Kidney (tissue), 14 donors: ENCODE results near the gene CTU1. TPM values are rescaled to one million over a fixed set of nuclear protein-coding genes. Genes with fewer than 3 reads are reported as not detected.
A peak's percentile ranks its signal among the peaks of the same experiment; 100 is the strongest.

Source experiments
- DNase-seq, 5 donors: peaks; one replicate each; pipeline ENCODE4 v3.0.0-alpha.2; 2013 to 2020
- FAIRE-seq: peaks from 2 replicates; lab custom pipeline; 2012; peaks lifted over from hg19 to GRCh38; lab: Jason Lieb, UNC
- H3K27ac ChIP-seq, 2 donors: one replicate each; pipeline ENCODE4 v1.7.0; 2013; ENCODE audit warnings: low read depth in 2 of 2, low read length in 2 of 2, inconsistent platforms in 1 of 2
- H3K27me3 ChIP-seq: one replicate; pipeline ENCODE4 v1.7.1; 2013; ENCODE audit warnings: low read length, inconsistent platforms; ENCODE audit not compliant: control insufficient read depth, insufficient read depth
- H3K36me3 ChIP-seq, 3 donors: one replicate each; pipeline versions ENCODE4 v1.7.0 to v1.7.1; 2013; ENCODE audit warnings: low read length in 3 of 3, control low read depth in 1 of 3, inconsistent platforms in 1 of 3; ENCODE audit not compliant: insufficient read depth in 3 of 3, control insufficient read depth in 2 of 3
- H3K4me1 ChIP-seq, 3 donors: one replicate each; pipeline versions ENCODE4 v1.7.0 to v1.7.1; 2013; ENCODE audit warnings: low read length in 3 of 3, inconsistent platforms in 1 of 3, low read depth in 1 of 3; ENCODE audit not compliant: control insufficient read depth in 2 of 3, insufficient read depth in 2 of 3
- H3K4me3 ChIP-seq, 3 donors: one replicate each; pipeline versions ENCODE4 v1.7.0 to v1.8.1; 2013; ENCODE audit warnings: low read length in 3 of 3, control low read depth in 1 of 3, inconsistent platforms in 1 of 3
- H3K9ac ChIP-seq, 3 donors: one replicate each; pipeline versions ENCODE4 v1.7.0 to v1.7.1; 2013; ENCODE audit warnings: low read length in 3 of 3, control low read depth in 1 of 3, inconsistent platforms in 1 of 3
- H3K9me3 ChIP-seq, 3 donors: one replicate each; pipeline versions ENCODE4 v1.7.0 to v1.7.1; 2013; ENCODE audit warnings: low read length in 3 of 3, control low read depth in 1 of 3, inconsistent platforms in 1 of 3; ENCODE audit not compliant: control insufficient read depth in 2 of 3, insufficient read depth in 1 of 3
- CTCF ChIP-seq: IDR thresholded peaks from 3 replicates; pipeline ENCODE4 v1.5.1; 2012; ENCODE audit warnings: mild to moderate bottlenecking, moderate library complexity, borderline replicate concordance; ENCODE audit not compliant: insufficient read depth; ENCODE audit errors: extremely low read depth
- intact Hi-C: fragments of 100-400 bp; cut with DNase I; formaldehyde crosslinking; loops from one replicate; pipeline ENCODE4 v1.11.1; 2022
- polyA plus RNA-seq: library from polyadenylated mRNA; stranded (reverse); fragments of 350-450 nt; fragmentation: Illumina TruSeq; extraction: RNeasy Lipid Tissue Mini Kit (QIAGEN cat#74804); gene quantifications from one replicate; pipeline ENCODE4 v1.2.3, GENCODE V29; 2014; ENCODE audit warnings: low read depth, low replicate concordance; ENCODE audit not compliant: insufficient read depth
- total RNA-seq: library from RNA; stranded (reverse); fragmentation: NEBNext Ultra II Directional; extraction: Animal tissue kit (Norgen Biotek cat#: 25700); gene quantifications from one replicate; pipeline ENCODE4 v1.2.1, GENCODE V29; 2021
- donor health status: control.
- donor health status: control.
- donor health status: control.
- donor health status: control.
- donor health status: control.
- donor health status: DM: yes; HTN: yes; CAD: no.
- donor health status: Normal renal cell carcinoma (clear cell type).

The CTU1 gene
- total and polyA plus RNA-seq, 2 donors from 2014 or later: 5.2 to 8.4 TPM

GRCh38 chr19:51120160-51120559 is 12.0 kb upstream of the CTU1 start:
- FAIRE-seq (no peak), DNase-seq (no peak)
- H3K27ac ChIP-seq: no peak overlapping the region
- H3K4me3 ChIP-seq: no peak overlapping the region
- intact Hi-C loops: no loop called here
- no peak overlapping the region for H3K9ac ChIP-seq
- H3K27me3 ChIP-seq: no peaks in the 10 kb centered on the region
- no peak for TF ChIP-seq CTCF
- no peaks in the 10 kb centered on the region for H3K9me3 ChIP-seq
- H3K4me1 ChIP-seq: peaks cover 0 to 2% (median 0%) of the 10 kb centered on the region in 3 donors
- H3K36me3 ChIP-seq: no peaks in the 10 kb centered on the region

- Histone ChIP-seq H3K4me3 (no peak overlapping the region), H3K36me3 (no peaks in the 10 kb centered on the region), H3K9ac (no peak overlapping the region), H3K4me1 (peaks cover 0 to 2% (median 0%) of the 10 kb centered on the region in 3 donors), H3K9me3 (no peaks in the 10 kb centered on the region), H3K27me3 (no peaks in the 10 kb centered on the region), H3K27ac (no peak overlapping the region)
- TF ChIP-seq CTCF: no peak
- DNase-seq (no peak), FAIRE-seq (no peak)
- intact Hi-C loops: no loop called here
These were observed 11.4 kb upstream of the CTU1 start for GRCh38 chr19:51119611-51120010.

GRCh38 chr19:51119101-51119500 is 10.9 kb upstream of the CTU1 start:
- TF ChIP-seq CTCF: no peak
- Histone ChIP-seq H3K27ac (no peak overlapping the region), H3K36me3 (no peaks in the 10 kb centered on the region), H3K9me3 (no peaks in the 10 kb centered on the region), H3K4me3 (no peak overlapping the region), H3K9ac (no peak overlapping the region), H3K4me1 (no peaks in the 10 kb centered on the region), H3K27me3 (no peaks in the 10 kb centered on the region)
- no peak for FAIRE-seq
- no peak for DNase-seq
- intact Hi-C loops: no loop called here

GRCh38 chr19:51116736-51117286 is 8.6 kb upstream of the CTU1 start:
- no peak for TF ChIP-seq CTCF
- DNase-seq (peak in 1 of 5 donors; percentile 33), FAIRE-seq (no peak)
- Histone ChIP-seq H3K9me3 (no peaks in the 10 kb centered on the region), H3K36me3 (no peaks in the 10 kb centered on the region), H3K27me3 (no peaks in the 10 kb centered on the region), H3K27ac (no peak overlapping the region), H3K4me3 (no peak overlapping the region), H3K4me1 (no peaks in the 10 kb centered on the region), H3K9ac (no peak overlapping the region)
- intact Hi-C loops: no loop called here
